Measurements from ENCODE around the gene ARFGEF3.

Gene ARFGEF3

GRCh38 chr6:138302554-138302953 lies 140.8 kb downstream of the ARFGEF3 start:
- no peak for DNase-seq (ENCODE audit: low read depth)
- H3K4me3 ChIP-seq (ENCODE audit: control insufficient read depth, low read depth, low read length) = no peak overlapping the region
- no peak for TF ChIP-seq CTCF (IDR thresholded peaks at IDR 0.05; ENCODE audit: control insufficient read depth, insufficient read depth, low read depth, low read length, missing control alignments)

- TF ChIP-seq CTCF (IDR thresholded peaks at IDR 0.05; ENCODE audit: control insufficient read depth, insufficient read depth, low read depth, low read length, missing control alignments) = no peak
- DNase-seq (ENCODE audit: low read depth) = no peak
- no peak overlapping the region for H3K4me3 ChIP-seq (ENCODE audit: control insufficient read depth, low read depth, low read length)
Observed at GRCh38 chr6:138307352-138307751, 145.6 kb downstream of the ARFGEF3 start.

- TF ChIP-seq CTCF (IDR thresholded peaks at IDR 0.05; ENCODE audit: control insufficient read depth, insufficient read depth, low read depth, low read length, missing control alignments) = peak; percentile 59
- DNase-seq (ENCODE audit: low read depth) = peak; percentile 44
- no peak overlapping the region for H3K4me3 ChIP-seq (ENCODE audit: control insufficient read depth, low read depth, low read length)
Observed at GRCh38 chr6:138307816-138308730, 146.3 kb downstream of the ARFGEF3 start.

- H3K4me3 ChIP-seq (ENCODE audit: control insufficient read depth, low read depth, low read length) = no peak overlapping the region
Observed at GRCh38 chr6:138308731-138309110, 147.0 kb downstream of the ARFGEF3 start.

GRCh38 chr6:138309695-138310094 lies 148.0 kb downstream of the ARFGEF3 start:
- TF ChIP-seq CTCF (IDR thresholded peaks at IDR 0.05; ENCODE audit: control insufficient read depth, insufficient read depth, low read depth, low read length, missing control alignments) = no peak
- DNase-seq (ENCODE audit: low read depth) = no peak
- H3K4me3 ChIP-seq (ENCODE audit: control insufficient read depth, low read depth, low read length) = no peak overlapping the region

More at GRCh38 chr6:138308731-138309110, 147.0 kb downstream of the ARFGEF3 start:
- TF ChIP-seq CTCF (IDR thresholded peaks at IDR 0.05; ENCODE audit: control insufficient read depth, insufficient read depth, low read depth, low read length, missing control alignments) = no peak
- DNase-seq (ENCODE audit: low read depth) = no peak

- no peak for TF ChIP-seq CTCF (IDR thresholded peaks at IDR 0.05; ENCODE audit: control insufficient read depth, insufficient read depth, low read depth, low read length, missing control alignments)
- H3K4me3 ChIP-seq (ENCODE audit: control insufficient read depth, low read depth, low read length) = no peak overlapping the region
- no peak for DNase-seq (ENCODE audit: low read depth)
Observed at GRCh38 chr6:138310294-138310693, 148.6 kb downstream of the ARFGEF3 start.
